Measurements from ENCODE around the gene CALD1.

The CALD1 gene

GRCh38 chr7:134829380-134829986 is 50.0 kb downstream of the CALD1 start:
- DNase-seq, result no peak

GRCh38 chr7:134831862-134832261 is 52.4 kb downstream of the CALD1 start:
- no peak for DNase-seq

- no peak for DNase-seq
Measured at GRCh38 chr7:134832367-134832766, 52.9 kb downstream of the CALD1 start.

- no peak for DNase-seq
Measured at GRCh38 chr7:134834689-134835462, 55.4 kb downstream of the CALD1 start.

GRCh38 chr7:134835463-134835823 is 56.0 kb downstream of the CALD1 start:
- no peak for DNase-seq

GRCh38 chr7:134836447-134836846 is 57.0 kb downstream of the CALD1 start:
- DNase-seq, result no peak

- no peak for DNase-seq
Measured at GRCh38 chr7:134839298-134839697, 59.9 kb downstream of the CALD1 start.

- no peak for DNase-seq
Measured at GRCh38 chr7:134842062-134842461, 62.6 kb downstream of the CALD1 start.

GRCh38 chr7:134842886-134843430 is 63.5 kb downstream of the CALD1 start:
- DNase-seq, result no peak

GRCh38 chr7:134844200-134844599 is 64.8 kb downstream of the CALD1 start:
- no peak for DNase-seq

GRCh38 chr7:134845461-134845860 is 66.0 kb downstream of the CALD1 start:
- no peak for DNase-seq

GRCh38 chr7:134847851-134848588 is 68.6 kb downstream of the CALD1 start:
- no peak for DNase-seq

- DNase-seq, result no peak
Measured at GRCh38 chr7:134850066-134850465, 70.6 kb downstream of the CALD1 start.

- no peak for DNase-seq
Measured at GRCh38 chr7:134851141-134851540, 71.7 kb downstream of the CALD1 start.

GRCh38 chr7:134852625-134853024 is 73.2 kb downstream of the CALD1 start:
- no peak for DNase-seq

GRCh38 chr7:134854816-134855215 is 75.4 kb downstream of the CALD1 start:
- no peak for DNase-seq

GRCh38 chr7:134855442-134855841 is 76.0 kb downstream of the CALD1 start:
- no peak for DNase-seq

GRCh38 chr7:134856091-134856490 is 76.7 kb downstream of the CALD1 start:
- no peak for DNase-seq

GRCh38 chr7:134856691-134857090 is 77.3 kb downstream of the CALD1 start:
- no peak for DNase-seq

GRCh38 chr7:134857958-134858357 is 78.5 kb downstream of the CALD1 start:
- DNase-seq, result no peak

- no peak for DNase-seq
Measured at GRCh38 chr7:134859783-134860182, 80.3 kb downstream of the CALD1 start.

- DNase-seq, result no peak
Measured at GRCh38 chr7:134865001-134865845, 85.8 kb downstream of the CALD1 start.

GRCh38 chr7:134866617-134867016 is 87.2 kb downstream of the CALD1 start:
- DNase-seq, result no peak
